Measurements from ENCODE around the gene CEP250.

The CEP250 gene

GRCh38 chr20:35503841-35504561, 48.6 kb downstream of the CEP250 start:
- Histone ChIP-seq H3K4me1 (ENCODE audit: control insufficient read depth in 2 of 2, insufficient read depth in 2 of 2, low read length in 2 of 2) (no peaks in the 10 kb centered on the region), H3K9ac (ENCODE audit: low read depth in 1 of 2, low read length in 2 of 2) (no peak overlapping the region), H3K4me3 (ENCODE audit: low read length in 2 of 2) (no peak overlapping the region), H3K27me3 (ENCODE audit: control insufficient read depth in 2 of 2, insufficient read depth in 2 of 2, low read length in 2 of 2) (no peaks in the 10 kb centered on the region), H3K36me3 (ENCODE audit: control insufficient read depth in 2 of 2, insufficient read depth in 2 of 2, low read length in 2 of 2) (peaks cover 49 to 64% of the 10 kb centered on the region in 2 donors), H3K27ac (ENCODE audit: low read depth in 2 of 2, low read length in 2 of 2) (no peak overlapping the region), H3K9me3 (ENCODE audit: control insufficient read depth in 2 of 2, low read length in 2 of 2) (no peaks in the 10 kb centered on the region)

GRCh38 chr20:35504751-35505150, 49.4 kb downstream of the CEP250 start:
- peaks cover 48 to 64% of the 10 kb centered on the region in 2 donors for H3K36me3 ChIP-seq (ENCODE audit: control insufficient read depth in 2 of 2, insufficient read depth in 2 of 2, low read length in 2 of 2)
- H3K27me3 ChIP-seq (ENCODE audit: control insufficient read depth in 2 of 2, insufficient read depth in 2 of 2, low read length in 2 of 2): no peaks in the 10 kb centered on the region
- no peaks in the 10 kb centered on the region for H3K4me1 ChIP-seq (ENCODE audit: control insufficient read depth in 2 of 2, insufficient read depth in 2 of 2, low read length in 2 of 2)
- H3K9me3 ChIP-seq (ENCODE audit: control insufficient read depth in 2 of 2, low read length in 2 of 2): no peaks in the 10 kb centered on the region
- H3K27ac ChIP-seq (ENCODE audit: low read depth in 2 of 2, low read length in 2 of 2): no peak overlapping the region
- H3K4me3 ChIP-seq (ENCODE audit: low read length in 2 of 2): no peak overlapping the region
- H3K9ac ChIP-seq (ENCODE audit: low read depth in 1 of 2, low read length in 2 of 2): no peak overlapping the region

- Histone ChIP-seq H3K4me3 (ENCODE audit: low read length in 2 of 2) (no peak overlapping the region), H3K4me1 (ENCODE audit: control insufficient read depth in 2 of 2, insufficient read depth in 2 of 2, low read length in 2 of 2) (no peaks in the 10 kb centered on the region), H3K9ac (ENCODE audit: low read depth in 1 of 2, low read length in 2 of 2) (no peak overlapping the region), H3K27me3 (ENCODE audit: control insufficient read depth in 2 of 2, insufficient read depth in 2 of 2, low read length in 2 of 2) (no peaks in the 10 kb centered on the region), H3K9me3 (ENCODE audit: control insufficient read depth in 2 of 2, low read length in 2 of 2) (no peaks in the 10 kb centered on the region), H3K36me3 (ENCODE audit: control insufficient read depth in 2 of 2, insufficient read depth in 2 of 2, low read length in 2 of 2) (peaks cover 53 to 62% of the 10 kb centered on the region in 2 donors), H3K27ac (ENCODE audit: low read depth in 2 of 2, low read length in 2 of 2) (no peak overlapping the region)
These were observed 50.8 kb downstream of the CEP250 start for GRCh38 chr20:35506179-35506578.

GRCh38 chr20:35506872-35507638, 51.7 kb downstream of the CEP250 start:
- Histone ChIP-seq H3K27ac (ENCODE audit: low read depth in 2 of 2, low read length in 2 of 2) (no peak overlapping the region), H3K27me3 (ENCODE audit: control insufficient read depth in 2 of 2, insufficient read depth in 2 of 2, low read length in 2 of 2) (no peaks in the 10 kb centered on the region), H3K4me3 (ENCODE audit: low read length in 2 of 2) (no peak overlapping the region), H3K36me3 (ENCODE audit: control insufficient read depth in 2 of 2, insufficient read depth in 2 of 2, low read length in 2 of 2) (peaks cover 60 to 67% of the 10 kb centered on the region in 2 donors), H3K4me1 (ENCODE audit: control insufficient read depth in 2 of 2, insufficient read depth in 2 of 2, low read length in 2 of 2) (no peaks in the 10 kb centered on the region), H3K9me3 (ENCODE audit: control insufficient read depth in 2 of 2, low read length in 2 of 2) (no peaks in the 10 kb centered on the region), H3K9ac (ENCODE audit: low read depth in 1 of 2, low read length in 2 of 2) (no peak overlapping the region)

- Histone ChIP-seq H3K9me3 (ENCODE audit: control insufficient read depth in 2 of 2, low read length in 2 of 2) (no peaks in the 10 kb centered on the region), H3K36me3 (ENCODE audit: control insufficient read depth in 2 of 2, insufficient read depth in 2 of 2, low read length in 2 of 2) (peaks cover 47 to 57% of the 10 kb centered on the region in 2 donors), H3K4me1 (ENCODE audit: control insufficient read depth in 2 of 2, insufficient read depth in 2 of 2, low read length in 2 of 2) (no peaks in the 10 kb centered on the region), H3K4me3 (ENCODE audit: low read length in 2 of 2) (no peak overlapping the region), H3K27ac (ENCODE audit: low read depth in 2 of 2, low read length in 2 of 2) (no peak overlapping the region), H3K27me3 (ENCODE audit: control insufficient read depth in 2 of 2, insufficient read depth in 2 of 2, low read length in 2 of 2) (no peaks in the 10 kb centered on the region), H3K9ac (ENCODE audit: low read depth in 1 of 2, low read length in 2 of 2) (no peak overlapping the region)
These were observed 53.3 kb downstream of the CEP250 start for GRCh38 chr20:35508493-35509218.

GRCh38 chr20:35510951-35511735, 55.7 kb downstream of the CEP250 start:
- no peaks in the 10 kb centered on the region for H3K4me1 ChIP-seq (ENCODE audit: control insufficient read depth in 2 of 2, insufficient read depth in 2 of 2, low read length in 2 of 2)
- H3K27me3 ChIP-seq (ENCODE audit: control insufficient read depth in 2 of 2, insufficient read depth in 2 of 2, low read length in 2 of 2): no peaks in the 10 kb centered on the region
- no peaks in the 10 kb centered on the region for H3K9me3 ChIP-seq (ENCODE audit: control insufficient read depth in 2 of 2, low read length in 2 of 2)
- no peak overlapping the region for H3K4me3 ChIP-seq (ENCODE audit: low read length in 2 of 2)
- no peak overlapping the region for H3K27ac ChIP-seq (ENCODE audit: low read depth in 2 of 2, low read length in 2 of 2)
- H3K36me3 ChIP-seq (ENCODE audit: control insufficient read depth in 2 of 2, insufficient read depth in 2 of 2, low read length in 2 of 2): peaks cover 30 to 57% of the 10 kb centered on the region in 2 donors
- no peak overlapping the region for H3K9ac ChIP-seq (ENCODE audit: low read depth in 1 of 2, low read length in 2 of 2)

GRCh38 chr20:35511814-35512420, 56.5 kb downstream of the CEP250 start:
- H3K4me3 ChIP-seq (ENCODE audit: low read length in 2 of 2): no peak overlapping the region
- H3K27ac ChIP-seq (ENCODE audit: low read depth in 2 of 2, low read length in 2 of 2): no peak overlapping the region
- no peak overlapping the region for H3K9ac ChIP-seq (ENCODE audit: low read depth in 1 of 2, low read length in 2 of 2)
- no peaks in the 10 kb centered on the region for H3K4me1 ChIP-seq (ENCODE audit: control insufficient read depth in 2 of 2, insufficient read depth in 2 of 2, low read length in 2 of 2)
- H3K36me3 ChIP-seq (ENCODE audit: control insufficient read depth in 2 of 2, insufficient read depth in 2 of 2, low read length in 2 of 2): peaks cover 28 to 56% of the 10 kb centered on the region in 2 donors
- no peaks in the 10 kb centered on the region for H3K9me3 ChIP-seq (ENCODE audit: control insufficient read depth in 2 of 2, low read length in 2 of 2)
- H3K27me3 ChIP-seq (ENCODE audit: control insufficient read depth in 2 of 2, insufficient read depth in 2 of 2, low read length in 2 of 2): no peaks in the 10 kb centered on the region

- no peak overlapping the region for H3K9ac ChIP-seq (ENCODE audit: low read depth in 1 of 2, low read length in 2 of 2)
- peaks cover 20 to 38% of the 10 kb centered on the region in 2 donors for H3K36me3 ChIP-seq (ENCODE audit: control insufficient read depth in 2 of 2, insufficient read depth in 2 of 2, low read length in 2 of 2)
- no peaks in the 10 kb centered on the region for H3K9me3 ChIP-seq (ENCODE audit: control insufficient read depth in 2 of 2, low read length in 2 of 2)
- no peaks in the 10 kb centered on the region for H3K4me1 ChIP-seq (ENCODE audit: control insufficient read depth in 2 of 2, insufficient read depth in 2 of 2, low read length in 2 of 2)
- no peak overlapping the region for H3K4me3 ChIP-seq (ENCODE audit: low read length in 2 of 2)
- H3K27me3 ChIP-seq (ENCODE audit: control insufficient read depth in 2 of 2, insufficient read depth in 2 of 2, low read length in 2 of 2): no peaks in the 10 kb centered on the region
- H3K27ac ChIP-seq (ENCODE audit: low read depth in 2 of 2, low read length in 2 of 2): no peak overlapping the region
These were observed 59.1 kb downstream of the CEP250 start for GRCh38 chr20:35514371-35514932.

- H3K27ac ChIP-seq (ENCODE audit: low read depth in 2 of 2, low read length in 2 of 2): no peak overlapping the region
- H3K9me3 ChIP-seq (ENCODE audit: control insufficient read depth in 2 of 2, low read length in 2 of 2): no peaks in the 10 kb centered on the region
- H3K36me3 ChIP-seq (ENCODE audit: control insufficient read depth in 2 of 2, insufficient read depth in 2 of 2, low read length in 2 of 2): peaks cover 11 to 29% of the 10 kb centered on the region in 2 donors
- no peak overlapping the region for H3K4me3 ChIP-seq (ENCODE audit: low read length in 2 of 2)
- no peak overlapping the region for H3K9ac ChIP-seq (ENCODE audit: low read depth in 1 of 2, low read length in 2 of 2)
- no peaks in the 10 kb centered on the region for H3K27me3 ChIP-seq (ENCODE audit: control insufficient read depth in 2 of 2, insufficient read depth in 2 of 2, low read length in 2 of 2)
- H3K4me1 ChIP-seq (ENCODE audit: control insufficient read depth in 2 of 2, insufficient read depth in 2 of 2, low read length in 2 of 2): no peaks in the 10 kb centered on the region
These were observed 59.9 kb downstream of the CEP250 start for GRCh38 chr20:35515341-35515740.
